LHCN-M2 (cell line): ENCODE results near the gene KPNA1. TPM values are rescaled to one million over a fixed set of nuclear protein-coding genes. Genes with fewer than 3 reads are reported as not detected.
A peak's percentile ranks its signal among the peaks of the same experiment; 100 is the strongest.
"Not testable (repeated sequence)": the region's sequence is repeated elsewhere in the genome, so short reads cannot be mapped to it uniquely, and the experiment has no call there.

Experiments
- DNase-seq: peaks from one replicate; pipeline ENCODE4 v3.0.0-alpha.2; 2012; ENCODE audit warnings: low read depth
- total RNA-seq: library from RNA; depleted of rRNA; stranded (reverse); fragments of >200 nt; gene quantifications from 2 replicates; pipeline ENCODE4 v1.2.3, GENCODE V29; 2014

Gene KPNA1
- total RNA-seq, 1 experiment from 2014 or later: 34.6 TPM

DNA sequence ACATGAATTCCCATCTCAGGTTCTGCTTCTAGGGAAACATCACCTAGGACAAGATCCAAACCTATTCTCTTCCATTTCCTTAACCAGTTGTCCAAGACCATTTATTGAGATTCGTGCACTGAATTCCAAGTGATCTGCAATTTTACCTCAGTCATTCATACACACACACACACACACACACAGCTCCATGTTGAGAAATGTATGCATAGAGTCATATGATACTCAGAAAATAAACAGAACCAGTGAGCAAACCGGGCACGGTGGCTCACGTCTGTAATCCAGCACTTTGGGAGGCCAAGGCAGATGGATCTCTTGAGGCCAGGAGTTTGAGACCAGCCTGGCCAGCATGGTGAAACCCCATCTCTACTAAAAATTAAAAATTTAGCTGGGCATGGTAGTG is 6.1 kb upstream of the KPNA1 start:
- no peak for DNase-seq

- no peak for DNase-seq
Observed at GRCh38 chr3:122519693-122520092, 5.0 kb upstream of the KPNA1 start.

DNA sequence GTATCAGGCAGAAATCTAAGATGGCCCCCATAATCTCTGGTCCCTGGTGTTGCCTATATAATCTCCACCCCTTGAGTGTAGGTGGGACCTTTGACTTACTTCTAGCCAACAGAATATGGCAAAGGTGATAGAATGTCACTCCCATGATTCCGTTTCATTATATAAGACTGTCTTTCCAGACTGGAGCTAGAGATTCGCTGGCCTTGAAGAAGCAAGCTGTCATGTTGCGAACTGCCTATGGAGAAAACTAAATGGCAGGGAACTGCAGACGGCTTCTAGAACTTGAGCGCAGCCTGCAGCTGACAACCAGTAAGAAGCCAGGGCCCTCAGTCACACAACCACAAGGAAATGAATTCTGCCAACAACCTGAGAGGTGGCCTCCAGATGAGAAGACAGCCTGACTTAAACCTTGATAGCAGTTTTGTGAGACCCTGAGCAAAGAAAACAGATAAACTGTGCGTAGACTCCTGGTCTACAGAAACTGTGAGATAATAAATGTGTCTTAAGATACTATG is 2.2 kb upstream of the KPNA1 start:
- no peak for DNase-seq

- no peak for DNase-seq
Observed at GRCh38 chr3:122515870-122516269, 1.1 kb upstream of the KPNA1 start.

DNA sequence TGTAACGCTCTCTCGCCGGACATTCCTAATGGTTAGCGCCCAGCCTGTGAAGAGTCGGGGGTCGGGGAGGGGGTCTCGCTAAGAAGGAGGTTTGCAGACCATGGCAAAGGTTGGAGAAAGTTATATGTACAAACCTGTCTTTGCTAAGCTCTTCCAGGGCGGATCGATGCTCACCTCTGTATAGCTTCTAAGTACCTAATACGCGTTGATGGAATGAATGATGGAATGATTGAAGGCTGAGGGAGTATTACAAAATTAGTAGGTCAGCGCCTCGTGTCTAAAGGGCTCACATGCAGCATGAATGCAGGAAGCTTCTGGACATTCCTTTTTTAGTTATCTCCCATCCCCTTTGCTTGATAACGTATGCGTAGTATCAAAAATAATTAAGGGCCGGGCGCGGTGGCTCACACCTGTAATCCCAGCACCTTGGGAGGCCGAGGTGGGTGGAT is 305 bp upstream of the KPNA1 start:
- DNase-seq: no peak

GRCh38 chr3:122513386-122514122 is 1.2 kb downstream of the KPNA1 start:
- peak; percentile 76 for DNase-seq

DNA sequence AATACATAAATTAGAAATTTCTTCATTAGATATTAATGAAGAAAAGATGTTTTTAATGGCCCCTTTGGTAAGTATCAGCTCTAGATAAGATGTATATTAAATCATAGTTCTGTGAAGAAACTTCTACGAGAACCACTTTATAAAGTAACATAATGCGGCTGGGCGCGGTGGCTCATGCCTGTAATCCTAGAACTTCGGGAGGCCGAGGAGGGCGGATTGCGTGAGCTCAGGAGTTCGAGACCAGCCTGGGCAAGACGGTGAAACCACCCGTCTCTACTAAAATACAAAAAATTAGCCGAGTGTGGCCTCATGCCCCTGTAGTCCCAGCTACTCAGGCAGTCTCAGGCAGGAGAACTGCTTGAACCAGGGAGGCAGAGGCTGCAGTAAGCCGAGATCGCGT is 2.5 kb downstream of the KPNA1 start:
- DNase-seq: no peak

- DNase-seq: no peak
Observed at GRCh38 chr3:122510878-122511535, 3.7 kb downstream of the KPNA1 start.

DNA sequence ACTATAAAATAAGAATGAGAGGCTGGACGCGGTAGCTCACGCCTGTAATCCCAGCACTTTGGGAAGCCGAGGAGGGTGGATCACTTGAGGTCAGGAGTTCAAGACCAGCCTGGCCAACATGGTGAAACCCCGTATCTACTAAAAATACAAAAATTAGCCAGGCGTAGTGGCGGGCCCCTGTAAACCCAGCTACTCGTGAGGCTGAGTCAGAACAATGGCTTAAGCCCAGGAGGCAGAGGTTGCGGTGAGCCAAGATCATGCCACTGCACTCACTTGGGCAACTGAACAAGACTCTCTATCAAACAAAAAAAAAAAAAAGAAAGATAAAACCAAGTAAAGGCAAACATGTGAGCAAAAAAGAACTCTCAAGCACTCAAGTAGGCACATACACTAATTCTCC is 5.8 kb downstream of the KPNA1 start:
- peak; percentile 83 for DNase-seq

- DNase-seq: no peak
Observed at GRCh38 chr3:122508135-122508914, 6.4 kb downstream of the KPNA1 start.

DNA sequence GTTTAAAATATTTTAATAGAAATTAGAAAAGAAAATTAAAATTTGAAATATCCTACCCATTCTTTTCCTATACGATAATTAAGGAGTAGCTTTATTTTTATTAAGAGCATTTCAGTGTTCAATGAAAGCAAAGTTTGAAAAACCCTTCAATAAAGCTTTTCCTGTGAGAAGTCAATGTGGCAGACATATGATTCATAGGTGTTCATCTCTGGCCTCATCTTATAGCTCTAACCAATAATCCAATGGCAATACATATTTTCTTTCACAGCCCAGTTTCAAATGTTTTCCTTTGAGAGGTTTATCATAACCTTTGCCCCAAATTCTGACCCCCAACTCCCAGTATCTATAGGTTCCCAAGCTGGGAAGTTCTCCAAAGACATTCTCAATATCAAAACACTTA is 8.3 kb downstream of the KPNA1 start:
- no peak for DNase-seq

GRCh38 chr3:122505676-122506075 is 9.1 kb downstream of the KPNA1 start:
- no peak for DNase-seq

DNA sequence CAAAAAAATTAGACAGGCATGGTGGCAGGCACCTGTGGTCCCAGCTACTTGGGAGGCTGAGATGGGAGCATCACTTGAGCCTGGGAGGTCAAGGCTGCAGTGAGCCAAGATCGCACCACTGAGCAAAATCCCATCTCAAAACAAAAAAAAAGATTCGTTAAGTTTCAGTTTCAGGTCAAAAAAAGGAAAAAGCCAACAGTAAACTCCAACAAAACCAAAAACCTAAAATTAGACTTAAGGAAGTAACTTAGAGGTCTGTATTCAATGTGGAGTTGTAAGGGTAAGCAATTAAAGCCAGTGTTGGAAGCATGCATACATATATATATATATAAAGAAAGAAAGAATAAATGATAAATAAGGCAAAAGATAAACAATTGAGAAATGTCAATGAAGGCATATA is 11.8 kb downstream of the KPNA1 start:
- no peak for DNase-seq

- DNase-seq: no peak
Observed at GRCh38 chr3:122502139-122502538, 12.6 kb downstream of the KPNA1 start.

- not testable (repeated sequence) for DNase-seq
Observed at GRCh38 chr3:122500964-122501363, 13.8 kb downstream of the KPNA1 start.

DNA sequence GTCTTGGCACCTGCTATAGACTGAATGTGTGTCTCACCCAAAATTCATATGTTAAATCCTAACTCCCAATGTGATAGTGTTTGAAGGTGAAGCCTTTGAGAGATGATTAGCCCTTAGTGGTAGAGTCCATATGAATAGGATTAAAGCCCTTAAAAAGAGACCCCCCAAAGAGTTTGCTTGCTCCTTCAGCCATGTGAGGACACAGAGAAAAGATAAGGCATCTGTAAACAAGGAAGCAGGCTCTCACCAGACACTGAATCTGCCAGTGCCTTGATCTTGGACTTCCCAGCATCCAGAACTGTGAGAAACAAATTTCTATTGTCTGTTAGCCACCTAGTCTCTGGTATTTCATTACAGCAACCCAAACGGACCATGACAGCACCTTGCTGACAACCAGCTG is 16.6 kb downstream of the KPNA1 start:
- no peak for DNase-seq

GRCh38 chr3:122497425-122497824 is 17.3 kb downstream of the KPNA1 start:
- peak; percentile 94 for DNase-seq

- no peak for DNase-seq
Observed at GRCh38 chr3:122496508-122496907, 18.2 kb downstream of the KPNA1 start.

- DNase-seq: peak; percentile 86
Observed at GRCh38 chr3:122493296-122493695, 21.4 kb downstream of the KPNA1 start.

GRCh38 chr3:122488262-122488973 is 26.3 kb downstream of the KPNA1 start:
- DNase-seq: no peak

GRCh38 chr3:122484985-122485384 is 29.8 kb downstream of the KPNA1 start:
- peak; percentile 43 for DNase-seq

- DNase-seq: no peak
Observed at GRCh38 chr3:122481390-122481789, 33.3 kb downstream of the KPNA1 start.
